Adrenal gland (tissue), 12 donors: ENCODE measurements around the gene RUFY4. TPM values are rescaled to one million over a fixed set of nuclear protein-coding genes. Genes with fewer than 3 reads are reported as not detected.

ENCODE experiments used
- DNase-seq, 7 donors: peaks; one replicate each; pipeline ENCODE4 v3.0.0-alpha.2; 2019 to 2020
- H3K27ac ChIP-seq, 5 donors: fragments of 200-600 bp; sonication (generic) in 4 of 5; 1 replicate in 3 of 5; 2 replicates in 2 of 5; pipeline versions ENCODE4 v1.5.1 to v1.8.0; 2016 to 2020; ENCODE audit warnings: mild to moderate bottlenecking in 1 of 5
- H3K27me3 ChIP-seq: fragments of 200-600 bp; 2 replicates; pipeline ENCODE4 v1.8.0; 2021
- H3K36me3 ChIP-seq, 2 donors: fragments of 200-600 bp; replicated peaks in 1 of 2; 1 replicate in 1 of 2; 2 replicates in 1 of 2; pipeline versions ENCODE4 v1.5.1 to v1.8.0; 2018 to 2022
- H3K4me1 ChIP-seq, 2 donors: fragments of 200-600 bp; replicated peaks in 1 of 2; 1 replicate in 1 of 2; 2 replicates in 1 of 2; pipeline versions ENCODE4 v1.5.1 to v1.8.0; 2018 to 2021
- H3K4me3 ChIP-seq, 4 donors: fragments of 200-600 bp; sonication (generic) in 3 of 4; one replicate each; pipeline ENCODE4 v1.5.1; 2016 to 2018
- H3K9me3 ChIP-seq, 3 donors: fragments of 200-600 bp; sonication (generic) in 1 of 3; replicated peaks in 1 of 3; 1 replicate in 2 of 3; 2 replicates in 1 of 3; pipeline versions ENCODE4 v1.5.1 to v1.8.0; 2016 to 2021
- POLR2A ChIP-seq, 2 donors: fragments of 450-650 bp; IDR thresholded peaks; one replicate each; pipeline ENCODE4 v1.6.1; 2017; ENCODE audit warnings: antibody characterized with exemption in 2 of 2, mild to moderate bottlenecking in 2 of 2, moderate library complexity in 1 of 2
- WGBS, 4 donors: extraction: QIAGEN DNeasy Blood & Tissue Kit in 2 of 4; methylation state at CpG; one replicate each; pipeline versions ENCODE4 v1.1.5 to v1.1.7; 2013 to 2017; 5-methylcytosine and 5-hydroxymethylcytosine counted together
- intact Hi-C, 2 donors: fragments of 100-400 bp; cut with DNase I; formaldehyde crosslinking; loops; one replicate each; pipeline versions ENCODE4 v1.14.1 to v1.15.0; 2022 to 2023
- polyA plus RNA-seq, 3 donors: library from polyadenylated mRNA; stranded (reverse); fragments of 200-250 nt in 2 of 3; fragments of 350-450 nt in 1 of 3; fragmentation: Illumina TruSeq in 1 of 3; extraction: RNeasy Lipid Tissue Mini Kit (QIAGEN cat#74804) in 1 of 3; gene quantifications; one replicate each; pipeline ENCODE4 v1.2.3, GENCODE V29; 2013 to 2014
- total RNA-seq, 9 donors: library from RNA; depleted of rRNA in 4 of 9; stranded (reverse); fragments of >200 nt in 4 of 9; fragments of 120-200 nt in 1 of 9; fragmentation: NEBNext Ultra II Directional in 1 of 9; extraction: Animal tissue kit (Norgen Biotek cat#: 25700) in 1 of 9; gene quantifications; one replicate each; pipeline versions ENCODE4 v1.1.0 to v1.2.4, GENCODE V29; 2013 to 2023
- TF ChIP-seq, protein P1 (sequence below), 6 experiments: fragments of 450-650 bp in 4 of 6; fragments of 200-600 bp in 2 of 6; sonication (generic) in 1 of 6; IDR thresholded peaks; 1 replicate in 5 of 6; 2 replicates in 1 of 6; pipeline versions ENCODE4 v1.5.1 to v1.8.0; 2016 to 2021; ENCODE audit warnings: antibody characterized with exemption in 6 of 6, mild to moderate bottlenecking in 2 of 6, moderate library complexity in 1 of 6
- donor health status: healthy with polysubstance abuse.
- donor health status: Bipolar disorder and iron deficiency.
- donor health status: DM: yes; HTN: yes; CAD: no.
- donor health status: DM: no; HTN: no; CAD: no.
- donor health status: DM: no; HTN: no; CAD: no.
- donor health status: DM: yes; HTN: yes; CAD: no.

The RUFY4 gene
- total and polyA plus RNA-seq, 12 donors = 0.09 to 1.9 (median 0.47) TPM; not detected in 3

DNA sequence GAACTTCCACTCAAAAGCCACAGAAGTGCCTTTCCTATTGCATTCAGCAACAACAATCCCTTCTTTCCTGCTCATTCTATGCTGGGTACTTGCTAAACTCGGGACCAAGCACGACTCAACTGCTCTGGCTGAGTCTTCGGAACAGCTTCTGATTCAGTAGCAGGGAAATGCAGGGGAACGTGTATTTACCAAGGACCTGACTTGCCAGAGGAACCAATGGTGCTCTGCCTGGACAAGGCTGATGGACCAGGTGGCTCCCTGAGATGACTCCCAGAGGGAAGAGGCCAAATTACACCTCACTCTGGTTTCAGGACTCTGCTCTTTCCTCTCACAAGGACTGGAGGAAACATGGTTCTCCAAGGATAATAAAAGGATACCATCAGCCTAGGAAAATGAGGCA, 69.0 kb downstream of the RUFY4 start:
- Histone ChIP-seq H3K9me3 (no peaks in the 10 kb centered on the region), H3K27ac (no peak overlapping the region), H3K4me3 (no peak overlapping the region), H3K4me1 (no peaks in the 10 kb centered on the region), H3K27me3 (no peaks in the 10 kb centered on the region), H3K36me3 (no peaks in the 10 kb centered on the region)
- intact Hi-C loops = no loop called here
- 64 to 79% (median 68%) methylated on average over 4 of the region's 4 CpGs for WGBS, 4 donors
- no peak for DNase-seq
- TF ChIP-seq, protein P1, sequence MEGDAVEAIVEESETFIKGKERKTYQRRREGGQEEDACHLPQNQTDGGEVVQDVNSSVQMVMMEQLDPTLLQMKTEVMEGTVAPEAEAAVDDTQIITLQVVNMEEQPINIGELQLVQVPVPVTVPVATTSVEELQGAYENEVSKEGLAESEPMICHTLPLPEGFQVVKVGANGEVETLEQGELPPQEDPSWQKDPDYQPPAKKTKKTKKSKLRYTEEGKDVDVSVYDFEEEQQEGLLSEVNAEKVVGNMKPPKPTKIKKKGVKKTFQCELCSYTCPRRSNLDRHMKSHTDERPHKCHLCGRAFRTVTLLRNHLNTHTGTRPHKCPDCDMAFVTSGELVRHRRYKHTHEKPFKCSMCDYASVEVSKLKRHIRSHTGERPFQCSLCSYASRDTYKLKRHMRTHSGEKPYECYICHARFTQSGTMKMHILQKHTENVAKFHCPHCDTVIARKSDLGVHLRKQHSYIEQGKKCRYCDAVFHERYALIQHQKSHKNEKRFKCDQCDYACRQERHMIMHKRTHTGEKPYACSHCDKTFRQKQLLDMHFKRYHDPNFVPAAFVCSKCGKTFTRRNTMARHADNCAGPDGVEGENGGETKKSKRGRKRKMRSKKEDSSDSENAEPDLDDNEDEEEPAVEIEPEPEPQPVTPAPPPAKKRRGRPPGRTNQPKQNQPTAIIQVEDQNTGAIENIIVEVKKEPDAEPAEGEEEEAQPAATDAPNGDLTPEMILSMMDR (IDR thresholded peaks at IDR 0.05) = no peak
- no peak for TF ChIP-seq POLR2A (IDR thresholded peaks at IDR 0.05)

Other genes with a start within 250 kb of the RUFY4 start
- gene TNS1, start 66.3 kb upstream of the RUFY4 start, total RNA-seq = 100 to 1,000 TPM in 8 of 9 donors, 10 to 100 TPM in 1; 34.1 to 341 (median 302) TPM
- gene TNS1, start 66.3 kb upstream of the RUFY4 start, polyA plus RNA-seq = 100 to 1,000 TPM in 2 of 3 donors, 10 to 100 TPM in 1; 46.7 to 123 (median 122) TPM
- gene CXCR2, start 56.8 kb downstream of the RUFY4 start, total RNA-seq = 1 to 10 TPM in 1 of 9 donors, under 1 TPM in 5, not detected in 3; 0.13 to 2.2 (median 0.49) TPM
- under 1 TPM; 0.10 to 0.64 (median 0.38) TPM for gene CXCR2, start 56.8 kb downstream of the RUFY4 start, polyA plus RNA-seq
- under 1 TPM in 6 of 9 donors, not detected in 3; 0.07 to 0.68 (median 0.15) TPM for gene CXCR1, start 97.7 kb downstream of the RUFY4 start, total RNA-seq
- under 1 TPM; 0.07 to 0.24 (median 0.20) TPM for gene CXCR1, start 97.7 kb downstream of the RUFY4 start, polyA plus RNA-seq
- 100 to 1,000 TPM; 122 to 254 (median 188) TPM for gene ARPC2, start 147.9 kb downstream of the RUFY4 start, total RNA-seq
- gene ARPC2, start 147.9 kb downstream of the RUFY4 start, polyA plus RNA-seq = 100 to 1,000 TPM in 2 of 3 donors, 10 to 100 TPM in 1; 93.5 to 284 (median 118) TPM
- 10 to 100 TPM in 1 of 9 donors, 1 to 10 TPM in 7, under 1 TPM in 1; 0.22 to 15.3 (median 2.9) TPM for gene GPBAR1, start 191.8 kb downstream of the RUFY4 start, total RNA-seq
- gene GPBAR1, start 191.8 kb downstream of the RUFY4 start, polyA plus RNA-seq = 1 to 10 TPM in 2 of 3 donors, under 1 TPM in 1; 0.11 to 4.0 (median 2.1) TPM
- 100 to 1,000 TPM in 6 of 9 donors, 10 to 100 TPM in 3; 84.9 to 314 (median 116) TPM for gene AAMP, start 200.9 kb downstream of the RUFY4 start, total RNA-seq
- gene AAMP, start 200.9 kb downstream of the RUFY4 start, polyA plus RNA-seq = 100 to 1,000 TPM in 1 of 3 donors, 10 to 100 TPM in 2; 54.8 to 129 (median 89.0) TPM
- gene PNKD, start 201.3 kb downstream of the RUFY4 start, total RNA-seq = 100 to 1,000 TPM in 3 of 9 donors, 10 to 100 TPM in 6; 48.8 to 118 (median 80.7) TPM
- 100 to 1,000 TPM in 2 of 3 donors, 10 to 100 TPM in 1; 56.9 to 181 (median 139) TPM for gene PNKD, start 201.3 kb downstream of the RUFY4 start, polyA plus RNA-seq
- gene TMBIM1, start 223.2 kb downstream of the RUFY4 start, total RNA-seq = 100 to 1,000 TPM in 8 of 9 donors, 10 to 100 TPM in 1; 66.0 to 293 (median 198) TPM
- gene TMBIM1, start 223.2 kb downstream of the RUFY4 start, polyA plus RNA-seq = 100 to 1,000 TPM in 1 of 3 donors, 10 to 100 TPM in 2; 25.7 to 201 (median 63.8) TPM